ENCODE data around the gene OR10V1.

OR10V1 gene

GRCh38 chr11:59668950-59669610, 44.6 kb downstream of the OR10V1 start, which contains the start of gene PATL1:
Gene PATL1, minus strand, starts transcription at chr11:59669037. Its CDS starts 142 bp downstream, at chr11:59668895.
- peak; percentile 96 for DNase-seq (ENCODE audit: low read depth)

GRCh38 chr11:59668188-59668949, 45.3 kb downstream of the OR10V1 start:
- DNase-seq (ENCODE audit: low read depth): peak; percentile 54

GRCh38 chr11:59667812-59668187, 45.8 kb downstream of the OR10V1 start:
- no peak for DNase-seq (ENCODE audit: low read depth)

GRCh38 chr11:59666969-59667368, 46.7 kb downstream of the OR10V1 start:
- no peak for DNase-seq (ENCODE audit: low read depth)
